ENCODE results near the gene VPS8. TPM values are rescaled to one million over a fixed set of nuclear protein-coding genes. Genes with fewer than 3 reads are reported as not detected.

Gene VPS8
- total RNA-seq, 1 donor from 2014 or later: 94.5 TPM

DNA sequence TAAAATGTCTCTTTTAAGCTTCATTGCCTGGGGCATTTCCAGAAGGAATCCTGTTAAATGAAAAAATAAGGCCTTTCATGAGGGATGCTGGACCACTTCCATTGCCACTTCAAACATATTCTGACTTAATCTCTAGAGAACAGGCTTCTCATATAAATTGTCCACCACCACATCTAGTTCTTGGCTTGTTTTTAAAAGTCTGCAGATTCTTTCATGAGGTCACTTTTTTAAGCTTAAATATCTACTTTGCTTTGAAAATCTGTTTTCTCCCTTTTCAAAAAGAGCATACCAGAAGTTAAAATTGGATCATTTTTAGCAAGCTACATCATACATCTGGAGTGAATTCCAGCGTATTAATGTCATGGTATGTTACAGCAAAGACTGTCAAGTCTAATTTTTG is 209.3 kb downstream of the VPS8 start:
- no peak overlapping the region for H3K27ac Mint-ChIP-seq (ENCODE audit: unreplicated experiment)
- no peak overlapping the region for H3K4me3 Mint-ChIP-seq (ENCODE audit: unreplicated experiment)
- H3K36me3 Mint-ChIP-seq (ENCODE audit: unreplicated experiment): peaks cover 15% of the 10 kb centered on the region
- no peak for DNase-seq
- TF ChIP-seq, protein P1, sequence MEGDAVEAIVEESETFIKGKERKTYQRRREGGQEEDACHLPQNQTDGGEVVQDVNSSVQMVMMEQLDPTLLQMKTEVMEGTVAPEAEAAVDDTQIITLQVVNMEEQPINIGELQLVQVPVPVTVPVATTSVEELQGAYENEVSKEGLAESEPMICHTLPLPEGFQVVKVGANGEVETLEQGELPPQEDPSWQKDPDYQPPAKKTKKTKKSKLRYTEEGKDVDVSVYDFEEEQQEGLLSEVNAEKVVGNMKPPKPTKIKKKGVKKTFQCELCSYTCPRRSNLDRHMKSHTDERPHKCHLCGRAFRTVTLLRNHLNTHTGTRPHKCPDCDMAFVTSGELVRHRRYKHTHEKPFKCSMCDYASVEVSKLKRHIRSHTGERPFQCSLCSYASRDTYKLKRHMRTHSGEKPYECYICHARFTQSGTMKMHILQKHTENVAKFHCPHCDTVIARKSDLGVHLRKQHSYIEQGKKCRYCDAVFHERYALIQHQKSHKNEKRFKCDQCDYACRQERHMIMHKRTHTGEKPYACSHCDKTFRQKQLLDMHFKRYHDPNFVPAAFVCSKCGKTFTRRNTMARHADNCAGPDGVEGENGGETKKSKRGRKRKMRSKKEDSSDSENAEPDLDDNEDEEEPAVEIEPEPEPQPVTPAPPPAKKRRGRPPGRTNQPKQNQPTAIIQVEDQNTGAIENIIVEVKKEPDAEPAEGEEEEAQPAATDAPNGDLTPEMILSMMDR (IDR thresholded peaks at IDR 0.05; ENCODE audit: partially characterized antibody, unreplicated experiment): no peak
- peaks cover 3% of the 10 kb centered on the region for H3K27me3 Mint-ChIP-seq (ENCODE audit: unreplicated experiment)
- H3K9me3 Mint-ChIP-seq (ENCODE audit: unreplicated experiment): peaks cover 7% of the 10 kb centered on the region
- H3K4me1 Mint-ChIP-seq (ENCODE audit: low read depth, unreplicated experiment): peaks cover 3% of the 10 kb centered on the region

DNA sequence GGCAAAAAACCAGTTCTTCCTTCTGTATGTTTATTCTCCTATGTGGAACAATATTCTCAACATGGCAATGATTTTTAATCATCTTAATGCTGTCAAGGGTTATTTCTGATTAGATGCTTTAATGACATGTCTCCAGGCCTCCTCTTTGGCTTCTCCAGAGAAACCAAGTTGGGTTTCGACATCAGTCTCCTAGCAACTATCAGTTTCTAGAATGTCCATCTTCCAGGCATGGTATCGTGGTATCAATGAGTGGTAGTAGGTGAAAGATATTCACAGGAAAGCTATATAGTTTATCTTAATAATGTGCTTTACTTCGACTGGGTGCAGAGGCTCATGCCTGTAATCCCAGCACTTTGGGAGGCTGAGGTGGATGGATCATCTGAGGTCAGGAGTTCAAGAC is 212.4 kb downstream of the VPS8 start:
- Mint-ChIP-seq H3K27ac (ENCODE audit: unreplicated experiment) (no peak overlapping the region), H3K27me3 (ENCODE audit: unreplicated experiment) (no peaks in the 10 kb centered on the region), H3K4me3 (ENCODE audit: unreplicated experiment) (no peak overlapping the region), H3K4me1 (ENCODE audit: low read depth, unreplicated experiment) (peaks cover 3% of the 10 kb centered on the region), H3K9me3 (ENCODE audit: unreplicated experiment) (no peaks in the 10 kb centered on the region), H3K36me3 (ENCODE audit: unreplicated experiment) (peaks cover 2% of the 10 kb centered on the region)
- DNase-seq: no peak
- TF ChIP-seq, protein P1 (IDR thresholded peaks at IDR 0.05; ENCODE audit: partially characterized antibody, unreplicated experiment): no peak

DNA sequence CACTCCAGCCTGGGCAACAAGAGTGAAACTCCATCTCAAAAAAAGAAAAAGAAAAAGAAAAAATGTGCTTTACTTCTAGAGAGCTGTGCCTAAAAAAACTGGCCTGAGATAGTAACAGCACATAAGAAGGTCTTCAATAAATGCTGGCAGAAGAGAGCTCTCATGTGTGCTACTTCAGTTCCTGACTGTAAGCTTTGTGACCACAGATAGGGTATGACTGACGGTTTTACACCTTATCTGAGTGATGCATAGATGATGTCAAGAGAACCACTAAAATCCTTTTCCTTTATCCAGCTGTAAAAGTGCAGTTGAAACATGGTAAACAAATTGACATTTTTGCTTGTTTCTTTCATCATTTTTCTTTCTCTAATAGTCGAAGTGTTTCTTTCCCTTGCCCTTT is 213.0 kb downstream of the VPS8 start:
- TF ChIP-seq, protein P1 (IDR thresholded peaks at IDR 0.05; ENCODE audit: partially characterized antibody, unreplicated experiment): no peak
- peaks cover 3% of the 10 kb centered on the region for H3K4me1 Mint-ChIP-seq (ENCODE audit: low read depth, unreplicated experiment)
- H3K36me3 Mint-ChIP-seq (ENCODE audit: unreplicated experiment): no peaks in the 10 kb centered on the region
- H3K9me3 Mint-ChIP-seq (ENCODE audit: unreplicated experiment): no peaks in the 10 kb centered on the region
- H3K27me3 Mint-ChIP-seq (ENCODE audit: unreplicated experiment): no peaks in the 10 kb centered on the region
- H3K27ac Mint-ChIP-seq (ENCODE audit: unreplicated experiment): no peak overlapping the region
- DNase-seq: no peak
- H3K4me3 Mint-ChIP-seq (ENCODE audit: unreplicated experiment): no peak overlapping the region

DNA sequence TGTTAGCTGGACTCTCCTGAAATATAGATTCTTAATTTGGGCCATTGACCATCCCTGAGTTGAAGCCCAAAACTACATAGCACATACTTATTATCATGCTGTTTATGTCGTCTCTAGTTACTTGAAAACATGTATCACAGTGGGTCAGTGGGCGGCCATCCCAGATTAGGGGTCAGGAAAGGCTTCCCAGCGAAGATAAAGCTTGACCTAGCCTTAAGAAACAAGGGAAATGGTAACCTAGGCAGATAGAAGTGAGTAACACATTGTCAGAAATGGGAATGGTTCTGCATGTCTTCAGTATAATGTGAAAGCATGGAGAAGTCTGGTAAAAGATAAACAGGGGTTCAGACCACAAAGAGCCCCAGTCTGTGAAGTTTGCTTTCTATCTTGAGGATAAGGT is 216.2 kb downstream of the VPS8 start:
- TF ChIP-seq, protein P1 (IDR thresholded peaks at IDR 0.05; ENCODE audit: partially characterized antibody, unreplicated experiment): no peak

DNA sequence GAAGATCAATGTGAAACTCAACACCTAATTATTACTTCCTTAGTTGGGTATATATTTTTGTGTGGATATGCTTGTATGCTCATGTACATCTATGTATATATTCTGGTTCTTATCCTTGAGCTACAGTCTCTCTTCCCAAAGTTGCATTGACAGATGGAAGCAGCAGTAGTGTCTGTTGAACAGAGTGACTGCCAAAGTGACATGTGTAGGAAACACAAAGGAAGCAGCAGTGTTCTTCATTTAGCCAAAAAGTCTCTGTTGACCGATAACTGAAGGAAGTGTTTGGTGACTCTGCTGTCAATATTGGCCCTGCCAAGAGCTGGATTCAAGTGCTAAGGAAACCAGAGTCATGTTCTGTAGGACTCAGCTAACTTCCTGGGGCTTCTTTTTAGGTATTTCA is 217.1 kb downstream of the VPS8 start:
- peaks cover 6% of the 10 kb centered on the region for H3K36me3 Mint-ChIP-seq (ENCODE audit: unreplicated experiment)
- no peaks in the 10 kb centered on the region for H3K9me3 Mint-ChIP-seq (ENCODE audit: unreplicated experiment)
- no peak overlapping the region for H3K4me3 Mint-ChIP-seq (ENCODE audit: unreplicated experiment)
- TF ChIP-seq, protein P1 (IDR thresholded peaks at IDR 0.05; ENCODE audit: partially characterized antibody, unreplicated experiment): no peak
- H3K27me3 Mint-ChIP-seq (ENCODE audit: unreplicated experiment): no peaks in the 10 kb centered on the region
- peaks cover 3% of the 10 kb centered on the region for H3K4me1 Mint-ChIP-seq (ENCODE audit: low read depth, unreplicated experiment)
- no peak overlapping the region for H3K27ac Mint-ChIP-seq (ENCODE audit: unreplicated experiment)
- no peak for DNase-seq

More for the DNA sequence above, 216.2 kb downstream of the VPS8 start:
- Mint-ChIP-seq H3K4me1 (ENCODE audit: low read depth, unreplicated experiment) (peaks cover 3% of the 10 kb centered on the region), H3K9me3 (ENCODE audit: unreplicated experiment) (no peaks in the 10 kb centered on the region), H3K36me3 (ENCODE audit: unreplicated experiment) (peaks cover 6% of the 10 kb centered on the region), H3K27me3 (ENCODE audit: unreplicated experiment) (no peaks in the 10 kb centered on the region), H3K4me3 (ENCODE audit: unreplicated experiment) (no peak overlapping the region), H3K27ac (ENCODE audit: unreplicated experiment) (no peak overlapping the region)
- DNase-seq: no peak

Measured in glutamatergic neuron (in vitro differentiated cells).